Fibroblast of villous mesenchyme (primary cell): Measurements from ENCODE around the gene POLR1E. TPM values are rescaled to one million over a fixed set of nuclear protein-coding genes. Genes with fewer than 3 reads are reported as not detected.

Experiments used
- DNase-seq: peaks from one replicate; pipeline ENCODE4 v3.0.0-alpha.2; 2010; ENCODE audit warnings: low read depth
- H3K4me3 ChIP-seq: 2 replicates; pipeline ENCODE4 v1.5.1; 2011; ENCODE audit warnings: low read depth, mild to moderate bottlenecking, low read length
- CTCF ChIP-seq: IDR thresholded peaks from 2 replicates; pipeline ENCODE4 v1.5.1; 2012; ENCODE audit warnings: low read depth, mild to moderate bottlenecking, low read length; ENCODE audit not compliant: insufficient read depth
- total RNA-seq: library from RNA; depleted of rRNA; stranded (reverse); fragments of >200 nt; gene quantifications from 2 replicates; pipeline ENCODE4 v1.2.3, GENCODE V29; 2012

Gene POLR1E
- total RNA-seq, 1 donor: 33.7 TPM

- no peak for DNase-seq
- H3K4me3 ChIP-seq: no peak overlapping the region
- TF ChIP-seq CTCF: no peak
Measured at GRCh38 chr9:37534901-37535300, 49.2 kb downstream of the POLR1E start.

DNA sequence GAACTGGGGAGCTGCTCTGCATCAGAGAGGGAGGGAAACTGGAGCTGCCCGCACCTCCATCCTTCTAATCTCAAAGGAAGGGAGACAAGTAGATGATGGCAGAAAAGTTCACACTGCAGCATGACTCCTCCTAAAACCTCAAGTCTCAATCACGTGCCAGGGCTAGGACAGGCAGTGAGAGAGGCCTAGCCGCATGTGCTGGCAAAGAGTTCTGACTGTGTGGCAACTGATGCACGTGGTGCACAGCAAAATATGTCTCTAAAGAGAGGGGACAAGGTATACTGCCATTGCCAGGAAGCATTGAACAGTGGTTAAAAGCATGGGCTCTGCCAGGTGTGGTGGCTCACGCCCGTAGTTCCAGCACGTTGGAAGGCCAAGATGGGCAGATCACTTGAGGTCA, 52.4 kb downstream of the POLR1E start:
- TF ChIP-seq CTCF: no peak
- DNase-seq: no peak
- no peak overlapping the region for H3K4me3 ChIP-seq

- no peak for DNase-seq
- TF ChIP-seq CTCF: no peak
- no peak overlapping the region for H3K4me3 ChIP-seq
Measured at GRCh38 chr9:37539634-37540033, 53.9 kb downstream of the POLR1E start.

DNA sequence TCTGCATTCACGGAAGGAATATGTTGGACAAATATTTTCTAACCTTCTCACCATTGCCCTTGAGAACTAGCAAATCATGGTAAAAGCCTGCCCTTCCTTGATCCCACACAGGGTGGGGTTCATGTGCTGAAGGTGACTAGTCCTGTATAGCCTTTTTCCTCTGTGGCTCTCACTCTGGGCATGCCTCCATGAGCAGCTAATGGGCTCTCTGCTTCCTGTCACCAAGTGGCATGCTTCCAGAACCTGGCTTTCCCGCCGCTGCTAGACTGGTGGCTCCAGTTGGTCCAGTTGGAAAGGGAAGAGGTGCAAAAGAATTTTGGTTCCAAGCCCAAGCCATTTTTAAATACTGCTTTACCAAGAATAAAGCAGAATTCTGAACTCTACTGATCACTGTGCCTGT, 54.9 kb downstream of the POLR1E start:
- no peak overlapping the region for H3K4me3 ChIP-seq
- no peak for TF ChIP-seq CTCF
- no peak for DNase-seq

- no peak for TF ChIP-seq CTCF
- no peak for DNase-seq
- no peak overlapping the region for H3K4me3 ChIP-seq
Measured at GRCh38 chr9:37541465-37541864, 55.7 kb downstream of the POLR1E start.

DNA sequence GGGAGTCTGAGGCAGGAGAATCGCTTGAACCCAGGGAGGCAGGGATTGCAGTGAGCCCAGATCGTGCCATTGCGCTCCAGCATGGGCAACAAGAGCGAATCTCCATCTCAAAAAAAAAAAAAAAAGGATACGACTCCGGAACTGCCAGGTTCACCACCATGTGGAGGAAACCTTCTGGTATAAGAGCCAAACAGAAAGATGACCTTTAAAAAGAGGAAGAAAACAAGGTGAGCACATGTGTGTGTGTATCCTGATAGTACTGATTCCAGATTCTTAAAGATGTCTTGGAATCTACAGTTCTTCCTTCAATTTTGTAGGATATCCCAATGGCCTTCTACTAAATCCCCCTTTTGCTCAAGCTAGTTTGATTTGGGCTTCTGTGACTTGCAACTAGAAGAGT, 56.7 kb downstream of the POLR1E start:
- H3K4me3 ChIP-seq: no peak overlapping the region
- no peak for DNase-seq
- TF ChIP-seq CTCF: no peak

GRCh38 chr9:37542895-37543294, 57.1 kb downstream of the POLR1E start:
- H3K4me3 ChIP-seq: no peak overlapping the region
- TF ChIP-seq CTCF: no peak
- no peak for DNase-seq
